IMR-90 (cell line): ENCODE results near the gene FAM89B. TPM values are rescaled to one million over a fixed set of nuclear protein-coding genes. Genes with fewer than 3 reads are reported as not detected.

Source experiments
- ATAC-seq: fragments of 200-7000 bp; cut with Tn5 transposase; 2 replicates; pipeline ENCODE4 v1.9.1; 2020; ENCODE audit warnings: low read depth, mild to moderate bottlenecking, moderate library complexity
- BruUV-seq: library from RNA; stranded (reverse); fragments of 400-500 nt; replicated peaks from 2 replicates; lab custom pipeline; 2021; lab: Mats Ljungman, UMichigan
- CTCF ChIA-PET: fragments of 300-600 bp; formaldehyde crosslinking; extraction: SDS; loops from one replicate; lab custom pipeline; 2021; ENCODE audit warnings: antibody characterized with exemption; lab: Yijun Ruan, JAX
- POLR2A ChIA-PET: fragments of 300-600 bp; sonication (Branson Sonifier 250); formaldehyde crosslinking; loops from one replicate; lab custom pipeline; 2022; ENCODE audit warnings: antibody characterized with exemption; ENCODE audit not compliant: unreplicated experiment; lab: Charles Lee
- DNase-seq: peaks from one replicate; pipeline ENCODE4 v3.0.0; 2013
- H2AFZ ChIP-seq: replicated peaks from 2 replicates; pipeline ENCODE3; 2013; ENCODE audit warnings: low read length, mild to moderate bottlenecking; ENCODE audit not compliant: poor library complexity
- H2AK5ac ChIP-seq: 2 replicates; pipeline ENCODE4 v1.6.1; 2013; ENCODE audit warnings: low read depth, low read length, inconsistent platforms
- H2AK9ac ChIP-seq: replicated peaks from 2 replicates; pipeline ENCODE3; 2013; ENCODE audit warnings: mild to moderate bottlenecking, low read depth, low read length, moderate library complexity; ENCODE audit not compliant: poor library complexity
- H2BK120ac ChIP-seq: 2 replicates; pipeline ENCODE4 v1.6.1; 2013; ENCODE audit warnings: low read depth, low read length, inconsistent platforms
- H2BK15ac ChIP-seq: 3 replicates; pipeline ENCODE4 v1.6.1; 2013; ENCODE audit warnings: low read depth, low read length, inconsistent platforms
- H2BK20ac ChIP-seq: 2 replicates; pipeline ENCODE4 v1.6.1; 2013; ENCODE audit warnings: low read depth, mild to moderate bottlenecking, inconsistent platforms, low read length, moderate library complexity
- H2BK5ac ChIP-seq: 2 replicates; pipeline ENCODE4 v1.6.1; 2013; ENCODE audit warnings: mild to moderate bottlenecking, low read depth, low read length, inconsistent platforms; ENCODE audit not compliant: poor library complexity, severe bottlenecking
- H3K14ac ChIP-seq: replicated peaks from 2 replicates; pipeline ENCODE4 v1.6.1; 2013; ENCODE audit warnings: low read depth, low read length, inconsistent platforms
- H3K18ac ChIP-seq: 2 replicates; pipeline ENCODE4 v1.6.1; 2013; ENCODE audit warnings: low read depth, low read length, control low read depth
- H3K23ac ChIP-seq: 2 replicates; pipeline ENCODE4 v1.6.1; 2013; ENCODE audit warnings: low read depth, low read length, inconsistent platforms
- H3K27ac ChIP-seq: 2 replicates; pipeline ENCODE4 v1.5.1; 2013; ENCODE audit warnings: mild to moderate bottlenecking, control low read depth, low read length; ENCODE audit not compliant: insufficient read depth
- H3K27me3 ChIP-seq: 2 replicates; pipeline ENCODE4 v1.6.1; 2013; ENCODE audit warnings: low read length; ENCODE audit not compliant: control insufficient read depth, insufficient read depth
- H3K36me3 ChIP-seq: 2 replicates; pipeline ENCODE4 v1.6.1; 2013; ENCODE audit warnings: low read length, mixed read lengths; ENCODE audit not compliant: control insufficient read depth, insufficient read depth
- H3K4ac ChIP-seq: 2 replicates; pipeline ENCODE4 v1.6.1; 2013; ENCODE audit warnings: low read depth, low read length, inconsistent platforms
- H3K4me1 ChIP-seq: 2 replicates; pipeline ENCODE4 v1.6.1; 2013; ENCODE audit warnings: low read length, mixed read lengths; ENCODE audit not compliant: control insufficient read depth, insufficient read depth
- H3K4me2 ChIP-seq: 2 replicates; pipeline ENCODE4 v1.6.1; 2013; ENCODE audit warnings: low read depth, mild to moderate bottlenecking, control low read depth, low read length, moderate library complexity
- H3K4me3 ChIP-seq: 2 replicates; pipeline ENCODE4 v1.5.1; 2013; ENCODE audit warnings: low read depth, mild to moderate bottlenecking, control low read depth, low read length, moderate library complexity; ENCODE audit not compliant: insufficient read depth
- H3K56ac ChIP-seq: 2 replicates; pipeline ENCODE4 v1.6.1; 2013; ENCODE audit warnings: low read length, inconsistent platforms; ENCODE audit not compliant: insufficient read depth; ENCODE audit errors: extremely low read depth
- H3K79me1 ChIP-seq, 2 experiments: 2 replicates each; pipeline ENCODE4 v1.6.1; 2013; ENCODE audit warnings: low read length in 2 of 2, inconsistent platforms in 1 of 2, low read depth in 1 of 2
- H3K9ac ChIP-seq: 2 replicates; pipeline ENCODE4 v1.6.1; 2013; ENCODE audit warnings: low read depth, low read length, control low read depth
- H3K9me1 ChIP-seq: 2 replicates; pipeline ENCODE4 v1.6.1; 2013; ENCODE audit warnings: low read length, inconsistent platforms; ENCODE audit not compliant: insufficient read depth
- H3K9me3 ChIP-seq: 2 replicates; pipeline ENCODE4 v1.6.1; 2013; ENCODE audit warnings: low read length; ENCODE audit not compliant: control insufficient read depth, insufficient read depth
- H4K20me1 ChIP-seq: 2 replicates; pipeline ENCODE4 v1.6.1; 2013; ENCODE audit warnings: low read length, inconsistent platforms; ENCODE audit not compliant: insufficient read depth
- H4K5ac ChIP-seq: 2 replicates; pipeline ENCODE4 v1.6.1; 2013; ENCODE audit warnings: mild to moderate bottlenecking, low read depth, low read length, control low read depth
- H4K8ac ChIP-seq, 2 experiments: 2 replicates each; pipeline ENCODE4 v1.6.1; 2013; ENCODE audit warnings: low read depth in 2 of 2, low read length in 2 of 2, control low read depth in 1 of 2, inconsistent platforms in 1 of 2
- H4K91ac ChIP-seq: 2 replicates; pipeline ENCODE4 v1.6.1; 2013; ENCODE audit warnings: low read depth, low read length, inconsistent platforms; ENCODE audit not compliant: insufficient read depth
- CEBPB ChIP-seq: IDR thresholded peaks from 2 replicates; pipeline ENCODE4 v1.6.1; 2012; ENCODE audit warnings: low read depth, low read length, improper control_type of control experiment
- MAZ ChIP-seq: IDR thresholded peaks from 2 replicates; pipeline ENCODE4 v1.6.1; 2012; ENCODE audit warnings: low read depth, mild to moderate bottlenecking, low read length, improper control_type of control experiment, moderate library complexity, borderline replicate concordance
- RFX5 ChIP-seq: IDR thresholded peaks from 2 replicates; pipeline ENCODE4 v1.8.0; 2012; ENCODE audit warnings: low read depth, mild to moderate bottlenecking, low read length, moderate library complexity
- WGBS, 2 experiments: methylation state at CpG; one replicate each; pipeline versions ENCODE4 v1.1.5 to v1.1.7; 2013; ENCODE audit warnings: missing lambda C conversion rate in 2 of 2; ENCODE audit not compliant: insufficient read length in 1 of 2; ENCODE audit errors: extremely low coverage in 2 of 2; 5-methylcytosine and 5-hydroxymethylcytosine counted together
- dilution Hi-C: fragments of 300-500 bp; cut with HindIII; formaldehyde crosslinking; loops from one replicate; pipeline ENCODE4 v1.14.3; 2018; ENCODE audit warnings: low sequenced_read_pairs; ENCODE audit not compliant: unreplicated experiment
- in situ Hi-C: fragments of 300-500 bp; cut with MboI; formaldehyde crosslinking; loops from 3 replicates; pipeline ENCODE4 v1.14.3; 2019; ENCODE audit warnings: low sequenced_read_pairs, inconsistent platforms, mixed read lengths
- intact Hi-C: fragments of 100-400 bp; cut with micrococcal nuclease; formaldehyde crosslinking; loops from 2 replicates; pipeline ENCODE4 v1.10.0; 2022
- microRNA-seq, 2 experiments: library from miRNA; stranded (forward) in 1 of 2; unstranded in 1 of 2; fragments of 10-50 nt in 1 of 2; fragments of <30 nt in 1 of 2; gene quantifications in 1 of 2; microRNA quantifications in 1 of 2; one replicate each; pipeline versions ENCODE3 to v1.1.0; 2013 to 2020; ENCODE audit not compliant: insufficient read depth in 1 of 2, insufficient read length in 1 of 2, unreplicated experiment in 1 of 2
- polyA plus RNA-seq, 3 experiments: library from polyadenylated mRNA; depleted of rRNA; stranded (reverse); fragments of >200 nt; gene quantifications; 2 replicates each; pipeline ENCODE4 v1.2.3, GENCODE V29; 2012; ENCODE audit warnings: low replicate concordance in 1 of 3
- small RNA-seq, 5 experiments: library from RNA; depleted of rRNA; stranded (forward); fragments of <200 nt; gene quantifications; one replicate each; pipeline ENCODE3, GENCODE V24; 2012
- total RNA-seq: library from RNA; depleted of rRNA; stranded (reverse); fragments of >200 nt; gene quantifications from 2 replicates; pipeline ENCODE4 v1.2.3, GENCODE V29; 2012; rRNA removed

Gene FAM89B
- total and polyA plus RNA-seq, 2 of the 4 experiments (the other 2 are of a cell fraction): 12.0 to 65.5 TPM

DNA sequence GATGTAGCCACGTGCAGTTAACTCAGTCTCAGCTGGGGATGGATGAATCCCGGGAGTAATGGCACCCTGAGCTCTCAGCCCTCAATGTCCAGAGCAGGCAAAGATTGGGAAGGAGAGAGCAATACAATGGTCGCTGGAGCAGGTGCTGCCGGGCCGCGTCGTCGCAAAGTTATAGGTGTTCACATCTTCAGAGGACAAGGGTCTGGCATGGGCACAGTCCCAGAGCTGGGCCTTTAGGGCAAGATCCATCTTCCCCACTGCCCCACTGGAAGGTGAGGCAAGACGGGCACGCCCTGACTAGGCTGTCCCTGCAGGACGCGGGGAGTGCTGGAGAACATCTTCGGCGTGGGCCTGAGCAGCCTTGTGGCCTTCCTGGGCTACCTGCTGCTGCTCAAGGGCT is 50.8 kb downstream of the FAM89B start:
- WGBS, 2 experiments: 89% methylated on average over 8 of the region's 14 CpGs; no CpG with 5 or more reads in 1 of the 2 experiments
- no peak overlapping the region for H2BK120ac ChIP-seq
- H2AFZ ChIP-seq: no peak overlapping the region
- H4K91ac ChIP-seq: no peak overlapping the region
- no peak overlapping the region for H3K9ac ChIP-seq
- no peak overlapping the region for H2BK20ac ChIP-seq
- TF ChIP-seq CEBPB (no peak), MAZ (no peak), RFX5 (no peak)
- no peak overlapping the region for H3K4me3 ChIP-seq
- ChIA-PET POLR2A (no interaction called here), CTCF (no interaction called here)
- intact Hi-C loops: no loop called here
- H4K8ac ChIP-seq: no peak overlapping the region
- no peak overlapping the region for H4K5ac ChIP-seq
- no peak overlapping the region for H2AK9ac ChIP-seq
- no peak overlapping the region for H3K56ac ChIP-seq
- no peak overlapping the region for H3K4ac ChIP-seq
- no peaks in the 10 kb centered on the region for H3K27me3 ChIP-seq
- no peaks in the 10 kb centered on the region for H3K9me1 ChIP-seq
- peaks cover 83% of the 10 kb centered on the region for H3K36me3 ChIP-seq
- H3K23ac ChIP-seq: no peak overlapping the region
- no peak overlapping the region for H3K18ac ChIP-seq
- no peaks in the 10 kb centered on the region for H3K9me3 ChIP-seq
- no peak overlapping the region for H3K27ac ChIP-seq
- in situ Hi-C loops: no loop called here
- H3K14ac ChIP-seq: no peak overlapping the region
- DNase-seq (no peak), ATAC-seq (no peak)
- no TSS peak for BruUV-seq
- dilution Hi-C loops: no loop called here
- H3K4me2 ChIP-seq: no peak overlapping the region
- H3K4me1 ChIP-seq: no peaks in the 10 kb centered on the region
- no peak overlapping the region for H2AK5ac ChIP-seq
- peaks cover 17 to 20% of the 10 kb centered on the region in 2 experiments; a peak in 3 of 4 replicates for H3K79me1 ChIP-seq
- H2BK5ac ChIP-seq: no peak overlapping the region
- no peak overlapping the region for H2BK15ac ChIP-seq
- H4K20me1 ChIP-seq: peaks cover 3% of the 10 kb centered on the region

Small RNA genes lying within 50 kb of the gene (microRNA-seq; reads per million reads assigned to microRNA genes)
- gene AP001362.1 (ENCODE audit: insufficient read depth, insufficient read length): not detected

Small RNA genes lying within 50 kb of the gene (small RNA-seq; reads per million reads assigned to genes)
- gene AP001362.1: 0 reads per million in 5 experiments

Other genes with a start within 250 kb of the FAM89B start
- gene DPF2, start 238.7 kb upstream of the FAM89B start, total RNA-seq: 37.2 and 42.8 TPM in 2 replicates
- gene DPF2, start 238.7 kb upstream of the FAM89B start, polyA plus RNA-seq (2012; rRNA removed): 54.3 and 62.5 TPM in 2 replicates
- 0.28 TPM in 1 of 2 replicates, not detected in the other for gene TIGD3, start 217.8 kb upstream of the FAM89B start, total RNA-seq
- 0.12 TPM in 1 of 2 replicates, not detected in the other for gene TIGD3, start 217.8 kb upstream of the FAM89B start, polyA plus RNA-seq (2012; rRNA removed)
- 0.56 and 0.72 TPM in 2 replicates for gene SLC25A45, start 189.9 kb upstream of the FAM89B start, total RNA-seq
- gene SLC25A45, start 189.9 kb upstream of the FAM89B start, polyA plus RNA-seq (2012; rRNA removed): 1.2 and 1.3 TPM in 2 replicates
- gene FRMD8, start 185.9 kb upstream of the FAM89B start, total RNA-seq: 10.8 and 11.3 TPM in 2 replicates
- 19.8 and 22.5 TPM in 2 replicates for gene FRMD8, start 185.9 kb upstream of the FAM89B start, polyA plus RNA-seq (2012; rRNA removed)
- gene NEAT1, start 149.7 kb upstream of the FAM89B start, total RNA-seq: 30.1 and 38.0 TPM in 2 replicates
- 56.3 and 114 TPM in 2 replicates for gene NEAT1, start 149.7 kb upstream of the FAM89B start, polyA plus RNA-seq (2012; rRNA removed)
- gene MALAT1, start 73.5 kb upstream of the FAM89B start, total RNA-seq: 3,569 and 5,244 TPM in 2 replicates
- 430 and 636 TPM in 2 replicates for gene MALAT1, start 73.5 kb upstream of the FAM89B start, polyA plus RNA-seq (2012; rRNA removed)
- 95.8 and 96.4 TPM in 2 replicates for gene SCYL1, start 47.5 kb upstream of the FAM89B start, total RNA-seq
- 150 and 172 TPM in 2 replicates for gene SCYL1, start 47.5 kb upstream of the FAM89B start, polyA plus RNA-seq (2012; rRNA removed)
- gene LTBP3, start 14.2 kb upstream of the FAM89B start, total RNA-seq: 6.6 and 8.3 TPM in 2 replicates
- 145 and 216 TPM in 2 replicates for gene LTBP3, start 14.2 kb upstream of the FAM89B start, polyA plus RNA-seq (2012; rRNA removed)
- gene ZNRD2, start 2.1 kb upstream of the FAM89B start, total RNA-seq: 69.7 and 75.6 TPM in 2 replicates
- gene ZNRD2, start 2.1 kb upstream of the FAM89B start, polyA plus RNA-seq (2012; rRNA removed): 90.3 and 113 TPM in 2 replicates
- gene EHBP1L1, start 3.5 kb downstream of the FAM89B start, total RNA-seq: 10.0 and 13.3 TPM in 2 replicates
- 27.4 and 29.0 TPM in 2 replicates for gene EHBP1L1, start 3.5 kb downstream of the FAM89B start, polyA plus RNA-seq (2012; rRNA removed)
- gene KCNK7, start 23.3 kb downstream of the FAM89B start, total RNA-seq: not detected in 2 replicates
- 0.09 and 0.34 TPM in 2 replicates for gene KCNK7, start 23.3 kb downstream of the FAM89B start, polyA plus RNA-seq (2012; rRNA removed)
- gene MAP3K11, start 41.7 kb downstream of the FAM89B start, total RNA-seq: 16.7 and 17.7 TPM in 2 replicates
- gene MAP3K11, start 41.7 kb downstream of the FAM89B start, polyA plus RNA-seq (2012; rRNA removed): 37.5 and 52.0 TPM in 2 replicates
- 5.6 and 5.8 TPM in 2 replicates for gene PCNX3, start 43.2 kb downstream of the FAM89B start, total RNA-seq
- gene PCNX3, start 43.2 kb downstream of the FAM89B start, polyA plus RNA-seq (2012; rRNA removed): 33.2 and 40.4 TPM in 2 replicates
- gene SIPA1, start 65.6 kb downstream of the FAM89B start, total RNA-seq: 10.6 and 11.4 TPM in 2 replicates
- gene SIPA1, start 65.6 kb downstream of the FAM89B start, polyA plus RNA-seq (2012; rRNA removed): 39.7 and 44.3 TPM in 2 replicates
- gene RELA, start 90.4 kb downstream of the FAM89B start, total RNA-seq: 8.6 and 8.9 TPM in 2 replicates
- 51.0 and 53.0 TPM in 2 replicates for gene RELA, start 90.4 kb downstream of the FAM89B start, polyA plus RNA-seq (2012; rRNA removed)
- 28.6 and 33.3 TPM in 2 replicates for gene KAT5, start 139.7 kb downstream of the FAM89B start, total RNA-seq
- 34.2 and 41.1 TPM in 2 replicates for gene KAT5, start 139.7 kb downstream of the FAM89B start, polyA plus RNA-seq (2012; rRNA removed)
- 40.0 and 69.4 TPM in 2 replicates for gene RNASEH2C, start 148.3 kb downstream of the FAM89B start, total RNA-seq
- 34.8 and 46.3 TPM in 2 replicates for gene RNASEH2C, start 148.3 kb downstream of the FAM89B start, polyA plus RNA-seq (2012; rRNA removed)
- 2.2 and 2.5 TPM in 2 replicates for gene AP5B1, start 208.4 kb downstream of the FAM89B start, total RNA-seq
- gene AP5B1, start 208.4 kb downstream of the FAM89B start, polyA plus RNA-seq (2012; rRNA removed): 5.0 and 6.0 TPM in 2 replicates
- not detected in 2 replicates for gene OVOL1, start 214.5 kb downstream of the FAM89B start, total RNA-seq
- gene OVOL1, start 214.5 kb downstream of the FAM89B start, polyA plus RNA-seq (2012; rRNA removed): not detected in 2 replicates